GM20431 (cell line): ENCODE data around the gene CCDC9B.

Experiments
- in situ Hi-C: fragments of 300-500 bp; cut with MseI, MboI; formaldehyde crosslinking; loops from one replicate; pipeline ENCODE4 v1.15.0; 2020; ENCODE audit warnings: low sequenced_read_pairs; ENCODE audit not compliant: unreplicated experiment

The CCDC9B gene

GRCh38 chr15:40366457-40367370 lies 26.0 kb upstream of the CCDC9B start:
- in situ Hi-C loops: no loop called here

GRCh38 chr15:40365624-40366456 lies 25.1 kb upstream of the CCDC9B start:
- in situ Hi-C loops: no loop called here

GRCh38 chr15:40365016-40365415 lies 24.3 kb upstream of the CCDC9B start:
- in situ Hi-C loops: no loop called here

- in situ Hi-C loops: no loop called here
Measured at GRCh38 chr15:40364251-40364650, 23.5 kb upstream of the CCDC9B start.

GRCh38 chr15:40363611-40364010 lies 22.9 kb upstream of the CCDC9B start:
- in situ Hi-C loops: no loop called here

GRCh38 chr15:40361640-40362039 lies 20.9 kb upstream of the CCDC9B start:
- in situ Hi-C loops: no loop called here

- in situ Hi-C loops: no loop called here
Measured at GRCh38 chr15:40360015-40360414, 19.3 kb upstream of the CCDC9B start.

GRCh38 chr15:40358471-40359353 lies 18.0 kb upstream of the CCDC9B start:
- in situ Hi-C loops: no loop called here

- in situ Hi-C loops: no loop called here
Measured at GRCh38 chr15:40357723-40358470, 17.2 kb upstream of the CCDC9B start, which contains the start of gene DISP2. DISP2 (plus strand) TSS chr15:40358219; CDS start chr15:40358322, 103 bp downstream.

- in situ Hi-C loops: no loop called here
Measured at GRCh38 chr15:40357246-40357645, 16.5 kb upstream of the CCDC9B start.

GRCh38 chr15:40355976-40356585 lies 15.3 kb upstream of the CCDC9B start:
- in situ Hi-C loops: no loop called here

GRCh38 chr15:40354408-40355171 lies 13.9 kb upstream of the CCDC9B start:
- in situ Hi-C loops: no loop called here

- in situ Hi-C loops: no loop called here
Measured at GRCh38 chr15:40353697-40354096, 13.0 kb upstream of the CCDC9B start.

GRCh38 chr15:40352281-40352901 lies 11.7 kb upstream of the CCDC9B start:
- in situ Hi-C loops: no loop called here

GRCh38 chr15:40349163-40349562 lies 8.4 kb upstream of the CCDC9B start:
- in situ Hi-C loops: loop anchor here (10.0 kb wide), 1 partner anchor 76 kb away; no protein-coding TSS in a partner anchor

- in situ Hi-C loops: loop anchor here (10.0 kb wide), 1 partner anchor 76 kb away; no protein-coding TSS in a partner anchor
Measured at GRCh38 chr15:40348474-40348870, 7.7 kb upstream of the CCDC9B start.
